DOHH2 (cell line): Measurements from ENCODE around the gene EPS8.

Experiments used
- H3F3A ChIP-seq: fragments of 200-600 bp; sonication (generic), shearing (Covaris generic); 2 replicates; pipeline ENCODE4 v1.6.0; 2016; ENCODE audit warnings: antibody characterized with exemption, mild to moderate bottlenecking; ENCODE audit not compliant: control insufficient read depth, insufficient read depth
- H3K27ac ChIP-seq: fragments of 200-600 bp; sonication (generic); 2 replicates; pipeline ENCODE4 v1.5.1; 2014; ENCODE audit warnings: low read depth, mild to moderate bottlenecking, low read length, moderate library complexity
- H3K27me3 ChIP-seq: fragments of 200-600 bp; sonication (generic); 2 replicates; pipeline ENCODE4 v1.6.1; 2014; ENCODE audit warnings: mild to moderate bottlenecking, low read length, mixed read lengths; ENCODE audit not compliant: control insufficient read depth
- H3K36me3 ChIP-seq: fragments of 200-600 bp; sonication (generic); 2 replicates; pipeline ENCODE4 v1.6.1; 2014; ENCODE audit warnings: mild to moderate bottlenecking, low read length, moderate library complexity, mixed read lengths; ENCODE audit not compliant: control insufficient read depth
- H3K4me1 ChIP-seq: fragments of 200-600 bp; sonication (generic); 2 replicates; pipeline ENCODE4 v1.6.1; 2014; ENCODE audit warnings: mild to moderate bottlenecking, low read length, mixed read lengths; ENCODE audit not compliant: control insufficient read depth
- H3K4me2 ChIP-seq: fragments of 200-600 bp; sonication (generic); 2 replicates; pipeline ENCODE4 v1.6.0; 2014; ENCODE audit warnings: mild to moderate bottlenecking, low read length, moderate library complexity
- H3K4me3 ChIP-seq: fragments of 200-600 bp; sonication (generic); 2 replicates; pipeline ENCODE4 v1.5.1; 2014; ENCODE audit warnings: mild to moderate bottlenecking, low read length, mixed read lengths
- H3K79me2 ChIP-seq: fragments of 200-600 bp; sonication (generic); 2 replicates; pipeline ENCODE4 v1.6.1; 2014; ENCODE audit warnings: mild to moderate bottlenecking, low read length, mixed read lengths; ENCODE audit not compliant: control insufficient read depth
- H3K9me2 ChIP-seq: fragments of 200-600 bp; sonication (generic); replicated peaks from 2 replicates; pipeline ENCODE4 v1.6.1; 2014; ENCODE audit warnings: mild to moderate bottlenecking, low read length, mixed read lengths; ENCODE audit not compliant: control insufficient read depth
- H3K9me3 ChIP-seq: fragments of 200-600 bp; sonication (generic); 2 replicates; pipeline ENCODE4 v1.6.1; 2014; ENCODE audit warnings: antibody characterized with exemption, low read length, mixed read lengths; ENCODE audit not compliant: control insufficient read depth, insufficient read depth
- H4K20me1 ChIP-seq: fragments of 200-600 bp; sonication (generic); 2 replicates; pipeline ENCODE4 v1.6.0; 2014; ENCODE audit warnings: low read depth, mild to moderate bottlenecking, antibody characterized with exemption, low read length, moderate library complexity; ENCODE audit not compliant: control insufficient read depth, insufficient read depth
- CTCF ChIP-seq: fragments of 200-600 bp; sonication (generic); IDR thresholded peaks from one replicate; pipeline ENCODE4 v1.5.1; 2014; ENCODE audit warnings: antibody characterized with exemption, mild to moderate bottlenecking, low read depth, low read length; ENCODE audit not compliant: poor library complexity, severe bottlenecking
- EZH2phosphoT487 ChIP-seq: fragments of 200-600 bp; sonication (generic); IDR thresholded peaks from 2 replicates; pipeline ENCODE4 v1.6.1; 2017; ENCODE audit warnings: borderline replicate concordance, mild to moderate bottlenecking, antibody characterized with exemption, low read length, moderate library complexity, mixed read lengths

EPS8 gene

DNA sequence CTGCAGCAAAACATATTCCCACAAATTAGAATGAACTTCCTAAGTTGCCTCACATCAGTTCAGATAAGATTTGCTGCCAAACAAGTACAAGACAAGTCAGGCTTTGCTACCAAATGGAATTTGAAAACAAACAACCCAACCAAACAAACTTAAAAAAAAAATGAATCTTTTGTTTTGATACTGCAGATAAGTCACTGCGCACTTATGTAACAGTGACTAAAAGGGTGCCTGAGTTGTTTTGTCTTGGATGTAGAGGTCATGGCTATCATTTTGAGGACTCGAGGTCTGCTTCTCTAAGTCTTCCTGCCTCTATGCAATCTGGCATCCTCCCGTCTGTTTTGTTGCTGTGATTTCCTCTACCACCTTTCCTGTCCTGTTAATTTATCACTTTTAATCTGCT, 11.1 kb upstream of the EPS8 start:
- Histone ChIP-seq H3K4me3 (no peak overlapping the region), H3K79me2 (no peaks in the 10 kb centered on the region), H3K4me1 (no peaks in the 10 kb centered on the region), H3K27ac (no peak overlapping the region), H3F3A (no peaks in the 10 kb centered on the region), H3K27me3 (no peaks in the 10 kb centered on the region), H3K36me3 (no peaks in the 10 kb centered on the region), H4K20me1 (no peaks in the 10 kb centered on the region), H3K9me3 (no peaks in the 10 kb centered on the region), H3K9me2 (no peaks in the 10 kb centered on the region), H3K4me2 (no peak overlapping the region)
- TF ChIP-seq CTCF: no peak
- no peak for TF ChIP-seq EZH2phosphoT487

DNA sequence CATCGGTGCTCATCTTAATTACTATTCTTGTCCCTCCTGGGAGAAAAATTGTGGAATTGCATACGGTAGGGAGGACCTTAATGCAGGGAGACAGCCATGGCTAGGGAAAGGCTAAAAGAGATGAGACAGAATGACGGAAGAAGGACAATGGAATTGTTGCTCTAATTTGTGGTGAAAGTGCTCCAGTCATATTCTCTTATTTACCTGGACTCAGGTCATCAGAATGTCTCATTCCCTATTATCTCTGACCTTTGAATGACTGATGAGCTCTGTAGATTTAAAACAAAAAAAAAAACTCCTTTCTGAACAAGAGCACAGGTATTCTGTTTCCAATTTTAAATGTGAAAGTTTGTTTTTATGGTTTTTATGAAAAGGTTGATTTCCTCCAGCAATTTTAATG, 8.6 kb upstream of the EPS8 start:
- no peaks in the 10 kb centered on the region for H4K20me1 ChIP-seq
- no peaks in the 10 kb centered on the region for H3K9me2 ChIP-seq
- H3K9me3 ChIP-seq: no peaks in the 10 kb centered on the region
- no peaks in the 10 kb centered on the region for H3K36me3 ChIP-seq
- H3K27ac ChIP-seq: no peak overlapping the region
- H3K4me3 ChIP-seq: no peak overlapping the region
- H3K27me3 ChIP-seq: no peaks in the 10 kb centered on the region
- TF ChIP-seq EZH2phosphoT487: no peak
- TF ChIP-seq CTCF: no peak
- no peak overlapping the region for H3K4me2 ChIP-seq
- no peaks in the 10 kb centered on the region for H3K79me2 ChIP-seq
- H3K4me1 ChIP-seq: no peaks in the 10 kb centered on the region
- H3F3A ChIP-seq: no peaks in the 10 kb centered on the region

- Histone ChIP-seq H4K20me1 (no peaks in the 10 kb centered on the region), H3K4me1 (no peaks in the 10 kb centered on the region), H3K9me2 (no peaks in the 10 kb centered on the region), H3K27ac (no peak overlapping the region), H3K36me3 (no peaks in the 10 kb centered on the region), H3K4me3 (no peak overlapping the region), H3K4me2 (no peak overlapping the region), H3F3A (no peaks in the 10 kb centered on the region), H3K79me2 (no peaks in the 10 kb centered on the region), H3K9me3 (no peaks in the 10 kb centered on the region), H3K27me3 (0 out of 2 replicates have a peak, but pooled peaks cover 4% of the 10 kb centered on the region)
- no peak for TF ChIP-seq CTCF
- no peak for TF ChIP-seq EZH2phosphoT487
Observed at GRCh38 chr12:15796493-15797141, 7.4 kb upstream of the EPS8 start.
